ENCODE results near the gene C1orf105.

The C1orf105 gene

DNA sequence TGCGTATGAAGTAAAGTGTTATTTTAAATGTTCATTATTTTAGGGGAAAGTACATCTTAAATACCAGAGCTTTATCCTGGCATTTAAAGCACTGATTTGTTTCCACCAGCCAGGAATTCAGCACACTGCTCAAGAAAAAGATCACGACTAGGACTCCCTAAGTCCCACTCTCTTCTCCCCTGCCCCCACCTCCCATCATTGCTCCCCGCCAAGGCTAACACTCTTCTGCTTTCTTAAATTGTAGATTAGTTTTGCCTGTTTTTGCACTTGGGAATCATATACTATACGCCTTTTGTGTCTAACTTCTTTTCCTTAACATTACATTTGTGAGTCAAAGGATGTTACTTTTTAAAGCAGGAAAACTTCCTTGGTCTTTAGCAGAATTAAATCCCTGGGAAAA, 37.5 kb upstream of the C1orf105 start:
- Histone ChIP-seq H3K4me3 (ENCODE audit: insufficient read depth, low read length, poor library complexity, severe bottlenecking) (no peak overlapping the region), H3K27ac (ENCODE audit: low read depth, low read length) (no peak overlapping the region), H2AFZ (ENCODE audit: low read depth, low read length, severe bottlenecking) (no peak overlapping the region), H3K9ac (ENCODE audit: low read length) (no peak overlapping the region), H3K9me3 (ENCODE audit: insufficient read depth, low read length) (no peaks in the 10 kb centered on the region), H3K27me3 (ENCODE audit: low read length) (no peaks in the 10 kb centered on the region), H4K20me1 (ENCODE audit: low read depth, low read length) (no peaks in the 10 kb centered on the region), H3K9me2 (replicated peaks; ENCODE audit: insufficient read depth, low read length) (no peaks in the 10 kb centered on the region), H3K79me2 (ENCODE audit: insufficient read depth, low read length) (no peaks in the 10 kb centered on the region), H3K4me2 (ENCODE audit: low read depth, low read length, poor library complexity, severe bottlenecking) (no peak overlapping the region), H3F3A (ENCODE audit: insufficient read depth) (peaks cover 4% of the 10 kb centered on the region; the same call in 1 of the 2 replicates), H3K36me3 (ENCODE audit: low read length) (no peaks in the 10 kb centered on the region)
- no peak for TF ChIP-seq EZH2phosphoT487 (conservative IDR thresholded peaks at IDR 0.05; ENCODE audit: low read length)
- TF ChIP-seq, protein P1, sequence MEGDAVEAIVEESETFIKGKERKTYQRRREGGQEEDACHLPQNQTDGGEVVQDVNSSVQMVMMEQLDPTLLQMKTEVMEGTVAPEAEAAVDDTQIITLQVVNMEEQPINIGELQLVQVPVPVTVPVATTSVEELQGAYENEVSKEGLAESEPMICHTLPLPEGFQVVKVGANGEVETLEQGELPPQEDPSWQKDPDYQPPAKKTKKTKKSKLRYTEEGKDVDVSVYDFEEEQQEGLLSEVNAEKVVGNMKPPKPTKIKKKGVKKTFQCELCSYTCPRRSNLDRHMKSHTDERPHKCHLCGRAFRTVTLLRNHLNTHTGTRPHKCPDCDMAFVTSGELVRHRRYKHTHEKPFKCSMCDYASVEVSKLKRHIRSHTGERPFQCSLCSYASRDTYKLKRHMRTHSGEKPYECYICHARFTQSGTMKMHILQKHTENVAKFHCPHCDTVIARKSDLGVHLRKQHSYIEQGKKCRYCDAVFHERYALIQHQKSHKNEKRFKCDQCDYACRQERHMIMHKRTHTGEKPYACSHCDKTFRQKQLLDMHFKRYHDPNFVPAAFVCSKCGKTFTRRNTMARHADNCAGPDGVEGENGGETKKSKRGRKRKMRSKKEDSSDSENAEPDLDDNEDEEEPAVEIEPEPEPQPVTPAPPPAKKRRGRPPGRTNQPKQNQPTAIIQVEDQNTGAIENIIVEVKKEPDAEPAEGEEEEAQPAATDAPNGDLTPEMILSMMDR (IDR thresholded peaks at IDR 0.05; ENCODE audit: insufficient read depth, low read length, poor library complexity, severe bottlenecking): no peak

DNA sequence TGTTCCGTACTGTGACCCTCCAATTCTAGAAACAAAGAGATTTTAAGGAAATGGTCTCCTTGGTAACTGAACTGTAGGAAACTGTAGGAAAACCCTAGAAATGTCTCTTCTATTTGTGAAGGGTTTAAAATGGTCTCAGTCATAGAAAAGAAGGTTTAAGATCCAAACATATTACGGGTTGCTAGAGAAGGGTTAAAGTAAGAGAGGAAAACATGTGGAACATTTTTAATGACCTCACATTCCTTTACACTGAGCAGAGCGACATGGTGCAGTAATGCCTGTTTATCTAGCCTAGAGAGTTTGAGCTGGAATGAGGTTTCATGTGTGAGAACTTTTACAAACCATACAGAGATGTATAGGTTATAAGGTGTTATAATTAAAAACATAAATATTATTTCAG, 36.9 kb upstream of the C1orf105 start:
- Histone ChIP-seq H2AFZ (ENCODE audit: low read depth, low read length, severe bottlenecking) (no peak overlapping the region), H3K27ac (ENCODE audit: low read depth, low read length) (no peak overlapping the region), H3K4me2 (ENCODE audit: low read depth, low read length, poor library complexity, severe bottlenecking) (no peak overlapping the region), H3F3A (ENCODE audit: insufficient read depth) (peaks cover 4% of the 10 kb centered on the region; the same call in 1 of the 2 replicates), H3K4me3 (ENCODE audit: insufficient read depth, low read length, poor library complexity, severe bottlenecking) (no peak overlapping the region), H4K20me1 (ENCODE audit: low read depth, low read length) (no peaks in the 10 kb centered on the region), H3K36me3 (ENCODE audit: low read length) (no peaks in the 10 kb centered on the region), H3K9me3 (ENCODE audit: insufficient read depth, low read length) (no peaks in the 10 kb centered on the region), H3K79me2 (ENCODE audit: insufficient read depth, low read length) (no peaks in the 10 kb centered on the region), H3K9ac (ENCODE audit: low read length) (no peak overlapping the region), H3K27me3 (ENCODE audit: low read length) (no peaks in the 10 kb centered on the region), H3K9me2 (replicated peaks; ENCODE audit: insufficient read depth, low read length) (no peaks in the 10 kb centered on the region)
- no peak for TF ChIP-seq EZH2phosphoT487 (conservative IDR thresholded peaks at IDR 0.05; ENCODE audit: low read length)
- TF ChIP-seq, protein P1 (IDR thresholded peaks at IDR 0.05; ENCODE audit: insufficient read depth, low read length, poor library complexity, severe bottlenecking): no peak

DNA sequence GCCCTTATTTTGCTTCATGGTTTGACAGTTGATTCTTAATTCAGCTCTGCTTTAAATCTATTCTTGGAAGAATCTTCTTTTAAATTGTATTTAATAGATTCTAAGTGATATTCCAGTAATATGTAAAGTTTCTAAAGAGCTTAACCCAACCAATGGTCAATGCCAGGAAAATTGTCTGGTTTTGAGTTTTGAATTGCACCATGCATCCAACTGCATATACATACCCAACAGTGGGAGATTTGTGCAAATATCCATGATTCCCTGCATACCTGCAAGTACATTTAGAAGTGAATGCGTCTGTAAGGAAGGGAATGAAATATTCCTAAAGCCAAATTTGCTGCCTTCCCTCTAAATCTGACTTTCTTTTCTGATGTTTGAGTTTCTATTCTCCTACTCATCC, 35.8 kb upstream of the C1orf105 start:
- Histone ChIP-seq H3K9me2 (replicated peaks; ENCODE audit: insufficient read depth, low read length) (no peaks in the 10 kb centered on the region), H3F3A (ENCODE audit: insufficient read depth) (peaks cover 4% of the 10 kb centered on the region; the same call in 1 of the 2 replicates), H3K79me2 (ENCODE audit: insufficient read depth, low read length) (no peaks in the 10 kb centered on the region), H3K36me3 (ENCODE audit: low read length) (no peaks in the 10 kb centered on the region), H3K9me3 (ENCODE audit: insufficient read depth, low read length) (no peaks in the 10 kb centered on the region), H3K27ac (ENCODE audit: low read depth, low read length) (no peak overlapping the region), H3K9ac (ENCODE audit: low read length) (no peak overlapping the region), H3K4me3 (ENCODE audit: insufficient read depth, low read length, poor library complexity, severe bottlenecking) (no peak overlapping the region), H2AFZ (ENCODE audit: low read depth, low read length, severe bottlenecking) (no peak overlapping the region), H3K27me3 (ENCODE audit: low read length) (no peaks in the 10 kb centered on the region), H4K20me1 (ENCODE audit: low read depth, low read length) (no peaks in the 10 kb centered on the region), H3K4me2 (ENCODE audit: low read depth, low read length, poor library complexity, severe bottlenecking) (no peak overlapping the region)
- no peak for TF ChIP-seq EZH2phosphoT487 (conservative IDR thresholded peaks at IDR 0.05; ENCODE audit: low read length)
- TF ChIP-seq, protein P1 (IDR thresholded peaks at IDR 0.05; ENCODE audit: insufficient read depth, low read length, poor library complexity, severe bottlenecking): no peak

All from SU-DHL-6 (cell line).